HEK293 (cell line): ENCODE data around the gene MAD2L2.

Experiments
- AEBP2 ChIP-seq: fragments of 450-650 bp; formaldehyde crosslinking; IDR thresholded peaks from 2 replicates; pipeline ENCODE4 v1.5.1; 2016; ENCODE audit warnings: missing biosample characterization, missing genetic modification characterization, borderline replicate concordance
- GFI1B ChIP-seq: fragments of 450-650 bp; formaldehyde crosslinking; IDR thresholded peaks from 2 replicates; pipeline ENCODE4 v1.5.1; 2016; ENCODE audit warnings: missing biosample characterization, missing genetic modification characterization
- GLIS2 ChIP-seq: fragments of 450-650 bp; formaldehyde crosslinking; IDR thresholded peaks from 2 replicates; pipeline ENCODE4 v1.5.1; 2016; ENCODE audit warnings: missing biosample characterization, missing genetic modification characterization
- HIC1 ChIP-seq: fragments of 450-650 bp; formaldehyde crosslinking; IDR thresholded peaks from 2 replicates; pipeline ENCODE4 v1.5.1; 2016; ENCODE audit warnings: missing biosample characterization, missing genetic modification characterization
- IKZF3 ChIP-seq: fragments of 450-650 bp; IDR thresholded peaks from 2 replicates; pipeline ENCODE4 v1.5.0; 2018; ENCODE audit warnings: missing biosample characterization, mild to moderate bottlenecking, missing genetic modification characterization, moderate library complexity
- ZBTB7A ChIP-seq: fragments of 450-650 bp; formaldehyde crosslinking; IDR thresholded peaks from 2 replicates; pipeline ENCODE4 v1.5.1; 2016; ENCODE audit warnings: low read depth, missing biosample characterization, missing genetic modification characterization
- ZBTB8A ChIP-seq: fragments of 450-650 bp; formaldehyde crosslinking; IDR thresholded peaks from 2 replicates; pipeline ENCODE4 v1.5.1; 2016; ENCODE audit warnings: missing biosample characterization, missing genetic modification characterization
- ZEB2 ChIP-seq: fragments of 450-650 bp; formaldehyde crosslinking; IDR thresholded peaks from 2 replicates; pipeline ENCODE4 v1.5.1; 2016; ENCODE audit warnings: missing biosample characterization, missing genetic modification characterization
- ZIC2 ChIP-seq: fragments of 450-650 bp; formaldehyde crosslinking; IDR thresholded peaks from 2 replicates; pipeline ENCODE4 v1.5.1; 2016; ENCODE audit warnings: missing biosample characterization, missing genetic modification characterization
- ZNF112 ChIP-seq: fragments of 450-650 bp; formaldehyde crosslinking; IDR thresholded peaks from 2 replicates; pipeline ENCODE4 v1.5.0; 2017; ENCODE audit warnings: missing biosample characterization, missing genetic modification characterization
- ZNF121 ChIP-seq: fragments of 450-650 bp; formaldehyde crosslinking; IDR thresholded peaks from 2 replicates; pipeline ENCODE4 v1.5.1; 2016; ENCODE audit warnings: missing biosample characterization, missing genetic modification characterization
- ZNF2 ChIP-seq: fragments of 450-650 bp; formaldehyde crosslinking; IDR thresholded peaks from 2 replicates; pipeline ENCODE4 v1.5.1; 2016; ENCODE audit warnings: missing biosample characterization, missing genetic modification characterization
- ZNF202 ChIP-seq: fragments of 450-650 bp; formaldehyde crosslinking; IDR thresholded peaks from 2 replicates; pipeline ENCODE4 v1.5.1; 2016; ENCODE audit warnings: missing biosample characterization, missing genetic modification characterization, borderline replicate concordance
- ZNF239 ChIP-seq: fragments of 450-650 bp; formaldehyde crosslinking; IDR thresholded peaks from 2 replicates; pipeline ENCODE4 v1.5.1; 2016; ENCODE audit warnings: missing biosample characterization, missing genetic modification characterization
- ZNF280D ChIP-seq: fragments of 450-650 bp; formaldehyde crosslinking; IDR thresholded peaks from 2 replicates; pipeline ENCODE4 v1.5.1; 2016; ENCODE audit warnings: missing biosample characterization, missing genetic modification characterization
- ZNF292 ChIP-seq: fragments of 450-650 bp; formaldehyde crosslinking; IDR thresholded peaks from 2 replicates; pipeline ENCODE4 v1.5.1; 2016; ENCODE audit warnings: low read depth, missing biosample characterization, missing genetic modification characterization, borderline replicate concordance
- ZNF391 ChIP-seq: fragments of 450-650 bp; formaldehyde crosslinking; IDR thresholded peaks from 2 replicates; pipeline ENCODE4 v1.5.1; 2016; ENCODE audit warnings: low read depth, missing biosample characterization, missing genetic modification characterization, borderline replicate concordance
- ZNF416 ChIP-seq: fragments of 450-650 bp; formaldehyde crosslinking; IDR thresholded peaks from 2 replicates; pipeline ENCODE4 v1.5.1; 2016; ENCODE audit warnings: missing biosample characterization, missing genetic modification characterization
- ZNF501 ChIP-seq: fragments of 450-650 bp; formaldehyde crosslinking; IDR thresholded peaks from 2 replicates; pipeline ENCODE4 v1.5.1; 2016; ENCODE audit warnings: missing biosample characterization, missing genetic modification characterization
- ZNF548 ChIP-seq: fragments of 450-650 bp; formaldehyde crosslinking; IDR thresholded peaks from 2 replicates; pipeline ENCODE4 v1.5.1; 2016; ENCODE audit warnings: missing biosample characterization, missing genetic modification characterization
- ZNF549 ChIP-seq: fragments of 450-650 bp; IDR thresholded peaks from 2 replicates; pipeline ENCODE4 v1.5.1; 2018; ENCODE audit warnings: missing biosample characterization, missing genetic modification characterization, mild to moderate bottlenecking, inconsistent platforms, moderate library complexity
- ZNF561 ChIP-seq: fragments of 450-650 bp; IDR thresholded peaks from 2 replicates; pipeline ENCODE4 v1.5.1; 2018; ENCODE audit warnings: missing biosample characterization, missing genetic modification characterization, borderline replicate concordance
- ZNF571 ChIP-seq: fragments of 450-650 bp; formaldehyde crosslinking; IDR thresholded peaks from 2 replicates; pipeline ENCODE4 v1.5.0; 2017; ENCODE audit warnings: missing biosample characterization, missing genetic modification characterization
- ZNF621 ChIP-seq: fragments of 450-650 bp; formaldehyde crosslinking; IDR thresholded peaks from 2 replicates; pipeline ENCODE4 v1.5.1; 2017; ENCODE audit warnings: missing biosample characterization, missing genetic modification characterization
- ZNF623 ChIP-seq: fragments of 450-650 bp; formaldehyde crosslinking; IDR thresholded peaks from 2 replicates; pipeline ENCODE4 v1.5.1; 2016; ENCODE audit warnings: missing biosample characterization, missing genetic modification characterization
- ZNF677 ChIP-seq: fragments of 450-650 bp; IDR thresholded peaks from 2 replicates; pipeline ENCODE4 v1.5.0; 2018; ENCODE audit warnings: missing biosample characterization, mild to moderate bottlenecking, missing genetic modification characterization, moderate library complexity
- ZNF707 ChIP-seq: fragments of 450-650 bp; formaldehyde crosslinking; IDR thresholded peaks from 2 replicates; pipeline ENCODE4 v1.5.1; 2016; ENCODE audit warnings: missing biosample characterization, missing genetic modification characterization
- ZNF777 ChIP-seq: fragments of 450-650 bp; formaldehyde crosslinking; IDR thresholded peaks from 2 replicates; pipeline ENCODE4 v1.5.1; 2017; ENCODE audit warnings: missing biosample characterization, missing genetic modification characterization, borderline replicate concordance
- ZNF791 ChIP-seq: fragments of 450-650 bp; formaldehyde crosslinking; IDR thresholded peaks from 2 replicates; pipeline ENCODE4 v1.5.1; 2016; ENCODE audit warnings: missing biosample characterization, missing genetic modification characterization
- TF ChIP-seq, protein P1 (sequence below): fragments of 450-650 bp; formaldehyde crosslinking; IDR thresholded peaks from 2 replicates; pipeline ENCODE4 v1.5.1; 2016; ENCODE audit warnings: missing biosample characterization, missing genetic modification characterization

The MAD2L2 gene

GRCh38 chr1:11650331-11650991 lies 30.5 kb downstream of the MAD2L2 start (continued):
- peak; percentile 82 for TF ChIP-seq HIC1 (tag by site-specific recombination)
- no peak for TF ChIP-seq ZNF791
- peak; percentile 61; the same call in 1 of the 2 replicates for TF ChIP-seq ZNF2 (tag by site-specific recombination)
- TF ChIP-seq ZNF571 (tag by site-specific recombination) = no peak
- TF ChIP-seq ZEB2 (tag by site-specific recombination) = peak; percentile 70
- peak; percentile 99 for TF ChIP-seq ZIC2
- no peak for TF ChIP-seq ZNF707 (tag by site-specific recombination)
- 0 out of 2 replicates have a peak, but pooled peaks have one; percentile 62 for TF ChIP-seq ZNF501
- TF ChIP-seq ZBTB7A (tag by site-specific recombination) = peak; percentile 95
- TF ChIP-seq, protein P1, sequence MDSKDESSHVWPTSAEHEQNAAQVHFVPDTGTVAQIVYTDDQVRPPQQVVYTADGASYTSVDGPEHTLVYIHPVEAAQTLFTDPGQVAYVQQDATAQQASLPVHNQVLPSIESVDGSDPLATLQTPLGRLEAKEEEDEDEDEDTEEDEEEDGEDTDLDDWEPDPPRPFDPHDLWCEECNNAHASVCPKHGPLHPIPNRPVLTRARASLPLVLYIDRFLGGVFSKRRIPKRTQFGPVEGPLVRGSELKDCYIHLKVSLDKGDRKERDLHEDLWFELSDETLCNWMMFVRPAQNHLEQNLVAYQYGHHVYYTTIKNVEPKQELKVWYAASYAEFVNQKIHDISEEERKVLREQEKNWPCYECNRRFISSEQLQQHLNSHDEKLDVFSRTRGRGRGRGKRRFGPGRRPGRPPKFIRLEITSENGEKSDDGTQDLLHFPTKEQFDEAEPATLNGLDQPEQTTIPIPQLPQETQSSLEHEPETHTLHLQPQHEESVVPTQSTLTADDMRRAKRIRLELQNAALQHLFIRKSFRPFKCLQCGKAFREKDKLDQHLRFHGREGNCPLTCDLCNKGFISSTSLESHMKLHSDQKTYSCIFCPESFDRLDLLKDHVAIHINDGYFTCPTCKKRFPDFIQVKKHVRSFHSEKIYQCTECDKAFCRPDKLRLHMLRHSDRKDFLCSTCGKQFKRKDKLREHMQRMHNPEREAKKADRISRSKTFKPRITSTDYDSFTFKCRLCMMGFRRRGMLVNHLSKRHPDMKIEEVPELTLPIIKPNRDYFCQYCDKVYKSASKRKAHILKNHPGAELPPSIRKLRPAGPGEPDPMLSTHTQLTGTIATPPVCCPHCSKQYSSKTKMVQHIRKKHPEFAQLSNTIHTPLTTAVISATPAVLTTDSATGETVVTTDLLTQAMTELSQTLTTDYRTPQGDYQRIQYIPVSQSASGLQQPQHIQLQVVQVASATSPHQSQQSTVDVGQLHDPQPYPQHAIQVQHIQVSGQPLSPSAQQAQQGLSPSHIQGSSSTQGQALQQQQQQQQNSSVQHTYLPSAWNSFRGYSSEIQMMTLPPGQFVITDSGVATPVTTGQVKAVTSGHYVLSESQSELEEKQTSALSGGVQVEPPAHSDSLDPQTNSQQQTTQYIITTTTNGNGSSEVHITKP (tag by site-specific recombination) = peak; percentile 98
- no peak for TF ChIP-seq ZNF621 (tag by site-specific recombination)
- no peak for TF ChIP-seq ZNF416 (tag by site-specific recombination)
- TF ChIP-seq ZNF677 (tag by site-specific recombination) = peak; percentile 31; the same call in 1 of the 2 replicates
- TF ChIP-seq IKZF3 (tag by site-specific recombination) = peak; percentile 44; the same call in 1 of the 2 replicates
- TF ChIP-seq ZNF391 = 0 out of 2 replicates have a peak, but pooled peaks have one; percentile 66
- TF ChIP-seq GFI1B (tag by site-specific recombination) = no peak
- peak; percentile 16; the same call in 1 of the 2 replicates for TF ChIP-seq ZNF623
- TF ChIP-seq ZNF202 (tag by site-specific recombination) = no peak
- TF ChIP-seq ZNF280D = 0 out of 2 replicates have a peak, but pooled peaks have one; percentile 54
- TF ChIP-seq ZNF777 = no peak
- TF ChIP-seq GLIS2 = peak; percentile 74
- no peak for TF ChIP-seq ZNF549 (tag by site-specific recombination)
- TF ChIP-seq ZNF561 (tag by site-specific recombination) = peak; percentile 89
- TF ChIP-seq ZNF239 = 0 out of 2 replicates have a peak, but pooled peaks have one; percentile 41
- no peak for TF ChIP-seq AEBP2
- TF ChIP-seq ZNF112 (tag by site-specific recombination) = no peak
- no peak for TF ChIP-seq ZNF292 (tag by site-specific recombination)
- peak; percentile 51; the same call in 1 of the 2 replicates for TF ChIP-seq ZNF121
- TF ChIP-seq ZNF548 (tag by site-specific recombination) = no peak
- peak; percentile 87 for TF ChIP-seq ZBTB8A
